GM19468 (cell line): ENCODE data around the gene PPP1R3A.
"Not testable (repeated sequence)": the region's sequence is repeated elsewhere in the genome, so short reads cannot be mapped to it uniquely, and the experiment has no call there.

Source experiments
- ATAC-seq: cut with Tn5 transposase; IDR thresholded peaks from one replicate; pipeline ENCODE4 v1.9.1; 2021; ENCODE audit warnings: mild to moderate bottlenecking, moderate library complexity, moderate number of reproducible peaks; ENCODE audit not compliant: unreplicated experiment; ENCODE audit errors: extremely low read depth

The PPP1R3A gene, protein sequence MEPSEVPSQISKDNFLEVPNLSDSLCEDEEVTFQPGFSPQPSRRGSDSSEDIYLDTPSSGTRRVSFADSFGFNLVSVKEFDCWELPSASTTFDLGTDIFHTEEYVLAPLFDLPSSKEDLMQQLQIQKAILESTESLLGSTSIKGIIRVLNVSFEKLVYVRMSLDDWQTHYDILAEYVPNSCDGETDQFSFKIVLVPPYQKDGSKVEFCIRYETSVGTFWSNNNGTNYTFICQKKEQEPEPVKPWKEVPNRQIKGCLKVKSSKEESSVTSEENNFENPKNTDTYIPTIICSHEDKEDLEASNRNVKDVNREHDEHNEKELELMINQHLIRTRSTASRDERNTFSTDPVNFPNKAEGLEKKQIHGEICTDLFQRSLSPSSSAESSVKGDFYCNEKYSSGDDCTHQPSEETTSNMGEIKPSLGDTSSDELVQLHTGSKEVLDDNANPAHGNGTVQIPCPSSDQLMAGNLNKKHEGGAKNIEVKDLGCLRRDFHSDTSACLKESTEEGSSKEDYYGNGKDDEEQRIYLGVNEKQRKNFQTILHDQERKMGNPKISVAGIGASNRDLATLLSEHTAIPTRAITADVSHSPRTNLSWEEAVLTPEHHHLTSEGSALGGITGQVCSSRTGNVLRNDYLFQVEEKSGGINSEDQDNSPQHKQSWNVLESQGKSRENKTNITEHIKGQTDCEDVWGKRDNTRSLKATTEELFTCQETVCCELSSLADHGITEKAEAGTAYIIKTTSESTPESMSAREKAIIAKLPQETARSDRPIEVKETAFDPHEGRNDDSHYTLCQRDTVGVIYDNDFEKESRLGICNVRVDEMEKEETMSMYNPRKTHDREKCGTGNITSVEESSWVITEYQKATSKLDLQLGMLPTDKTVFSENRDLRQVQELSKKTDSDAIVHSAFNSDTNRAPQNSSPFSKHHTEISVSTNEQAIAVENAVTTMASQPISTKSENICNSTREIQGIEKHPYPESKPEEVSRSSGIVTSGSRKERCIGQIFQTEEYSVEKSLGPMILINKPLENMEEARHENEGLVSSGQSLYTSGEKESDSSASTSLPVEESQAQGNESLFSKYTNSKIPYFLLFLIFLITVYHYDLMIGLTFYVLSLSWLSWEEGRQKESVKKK

GRCh38 chr7:113918946-113919345 is at the start of gene PPP1R3A:
PPP1R3A (minus strand) TSS chr7:113919009; CDS start chr7:113918996, 13 bp downstream.
- no peak for ATAC-seq

GRCh38 chr7:113963356-113963755 is 44.5 kb upstream of the PPP1R3A start:
- ATAC-seq = no peak

DNA sequence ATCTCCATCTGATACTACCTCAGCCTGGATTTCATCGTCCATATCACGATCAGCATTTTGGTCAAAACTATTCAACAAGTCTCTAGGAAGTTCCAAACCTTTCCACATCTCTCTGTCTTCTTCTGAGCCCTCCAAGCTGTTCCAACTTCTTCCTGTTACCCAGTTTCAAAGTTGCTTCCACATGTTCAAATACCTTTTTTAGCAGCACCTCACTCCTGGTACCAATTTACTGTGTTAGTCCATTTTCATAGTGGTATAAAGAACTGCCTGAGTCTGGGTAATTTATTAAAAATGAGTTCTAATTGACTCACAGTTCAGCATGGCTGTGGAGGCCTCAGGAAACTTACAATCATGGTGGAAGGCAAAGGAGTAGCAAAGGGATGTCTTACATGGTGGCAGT is 41.1 kb upstream of the PPP1R3A start:
- no peak for ATAC-seq

DNA sequence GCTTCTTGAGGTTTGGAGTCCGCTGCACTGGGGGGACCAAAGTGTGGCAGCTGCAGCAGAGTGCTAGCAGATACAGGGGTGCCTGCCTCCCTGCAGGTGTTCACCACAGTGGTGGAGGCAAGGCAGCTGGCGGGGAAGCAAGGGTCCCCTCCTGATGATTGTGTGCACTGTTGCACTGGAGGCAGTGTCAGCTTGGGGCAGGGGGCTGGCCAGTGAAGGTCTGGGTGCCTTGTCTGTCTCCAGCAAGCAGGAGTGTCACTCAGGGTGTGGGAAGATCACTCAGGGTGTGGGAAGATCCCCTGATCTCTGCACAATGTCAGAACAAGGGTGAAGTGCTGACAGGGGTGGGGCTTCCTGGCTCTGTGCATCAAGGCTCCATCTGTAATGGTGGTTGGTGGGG is 36.3 kb upstream of the PPP1R3A start:
- no peak for ATAC-seq

DNA sequence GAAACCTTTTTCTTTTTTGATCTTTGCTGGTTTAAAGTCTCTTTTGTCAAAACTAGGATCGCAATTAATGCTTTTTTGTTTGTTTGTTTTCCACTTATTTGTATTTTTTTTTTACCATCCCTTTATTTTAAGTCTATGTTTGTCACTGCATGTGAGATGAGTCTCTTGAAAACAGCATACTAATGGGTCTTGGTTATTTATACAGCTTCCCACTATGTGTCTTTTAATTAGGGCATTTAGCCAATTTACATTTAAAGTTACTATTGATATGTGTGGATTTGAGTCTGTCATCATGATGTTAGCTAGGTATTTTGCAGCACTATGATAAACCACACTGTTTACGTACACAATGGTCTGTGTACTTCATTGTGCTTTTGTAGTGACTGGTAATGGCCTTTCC is 34.7 kb upstream of the PPP1R3A start:
- ATAC-seq = no peak

GRCh38 chr7:113945018-113945938 is 26.5 kb upstream of the PPP1R3A start:
- no peak for ATAC-seq

GRCh38 chr7:113936982-113937381 is 18.2 kb upstream of the PPP1R3A start:
- ATAC-seq = no peak

DNA sequence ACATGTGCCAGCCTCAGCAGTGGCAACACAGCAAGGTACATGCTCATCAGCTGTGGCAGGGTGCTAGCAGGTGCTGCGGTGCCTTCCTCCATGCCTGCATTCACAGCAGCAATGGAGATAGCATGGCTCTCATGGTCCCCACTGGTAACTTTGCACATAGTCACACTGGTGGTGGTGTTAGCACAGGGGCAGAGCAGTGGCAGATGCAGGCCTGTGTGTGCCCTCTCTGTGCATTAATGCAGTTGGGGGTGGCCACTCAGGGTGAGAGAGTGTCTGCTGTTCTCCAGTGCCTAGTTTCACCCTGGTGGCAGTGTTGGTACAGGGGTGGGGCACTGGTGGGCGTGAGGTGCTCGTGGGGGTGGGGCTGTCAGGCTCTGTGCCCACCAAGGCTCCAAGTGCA is 17.7 kb upstream of the PPP1R3A start:
- no peak for ATAC-seq

GRCh38 chr7:113929389-113929788 is 10.6 kb upstream of the PPP1R3A start:
- not testable (repeated sequence) for ATAC-seq

DNA sequence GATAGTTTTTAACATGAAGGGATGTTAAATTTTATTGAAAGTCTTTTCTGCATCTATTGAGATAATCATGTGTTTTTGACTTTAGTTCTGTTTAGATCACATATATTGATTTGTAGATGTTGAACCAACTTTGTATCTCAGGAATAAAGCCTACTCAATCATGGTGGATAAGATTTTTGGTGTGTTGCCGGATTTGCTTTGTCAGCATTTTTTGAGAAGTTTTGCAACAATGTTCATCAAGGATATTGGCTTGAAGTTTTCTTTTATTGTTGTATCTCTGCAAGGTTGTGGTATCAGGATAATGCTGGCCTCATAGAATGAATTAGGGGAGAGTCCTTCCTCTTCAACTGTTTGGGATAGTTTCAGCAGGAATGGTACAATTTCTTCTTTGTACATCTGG is 9.3 kb upstream of the PPP1R3A start:
- ATAC-seq = no peak

- ATAC-seq = no peak
These were observed 3.2 kb upstream of the PPP1R3A start for GRCh38 chr7:113922049-113922448.

DNA sequence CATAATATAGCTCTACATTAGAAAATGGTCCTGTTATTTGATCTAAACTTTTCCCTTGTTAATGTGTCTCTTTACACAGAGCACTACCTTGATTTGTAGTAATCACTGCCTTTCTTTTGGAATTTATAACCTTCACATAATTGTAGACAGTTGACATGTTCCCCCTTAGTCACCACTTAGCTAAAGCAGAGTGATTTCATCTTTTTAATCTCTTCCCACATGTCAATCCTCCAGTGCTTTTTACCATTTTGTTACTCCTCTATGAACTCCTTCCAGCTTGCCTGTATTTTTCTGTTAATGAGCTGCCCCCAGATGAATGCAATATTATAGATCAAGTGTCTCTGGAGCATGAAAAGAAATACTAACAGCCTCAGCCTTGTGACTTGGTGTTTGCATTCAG is 2.6 kb upstream of the PPP1R3A start:
- ATAC-seq = no peak

DNA sequence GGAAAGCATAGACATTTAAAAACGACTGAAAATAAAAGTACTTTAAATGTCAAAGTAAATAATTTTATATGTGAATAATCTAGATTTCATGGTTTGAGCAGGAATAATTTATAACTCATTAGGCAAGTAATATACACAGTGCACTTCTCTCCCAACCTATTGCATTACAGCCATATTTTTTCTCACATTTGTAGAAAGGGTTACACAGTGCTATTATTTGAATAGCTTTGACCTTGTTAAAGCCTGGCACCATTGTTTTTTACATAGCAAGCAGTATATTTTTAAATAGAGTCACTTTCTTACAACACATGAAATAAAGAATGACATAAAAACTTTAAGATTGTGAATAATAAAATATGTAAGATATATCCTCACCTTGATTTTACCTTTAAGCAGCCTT is 969 bp downstream of the PPP1R3A start:
- no peak for ATAC-seq

GRCh38 chr7:113915956-113916355 is 2.9 kb downstream of the PPP1R3A start:
- ATAC-seq = no peak

DNA sequence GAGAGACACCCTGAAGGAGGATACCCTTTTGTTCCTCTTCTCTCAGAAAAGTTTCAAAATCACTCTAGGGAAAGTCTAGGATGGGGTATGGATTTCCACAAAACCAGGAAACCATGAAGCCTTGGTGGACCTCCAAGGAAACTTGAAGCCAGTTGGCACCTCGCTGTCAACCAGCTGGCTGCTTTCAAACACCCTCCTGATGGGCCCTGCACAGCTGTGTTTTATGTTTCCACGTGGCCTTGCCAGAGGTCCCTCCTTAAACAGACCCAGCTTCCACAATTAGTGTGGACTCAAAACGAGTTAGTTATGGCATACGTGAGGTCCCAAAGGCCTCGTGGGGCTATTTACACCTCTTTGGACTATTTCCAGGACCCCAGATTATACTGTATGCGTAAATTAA is 5.9 kb downstream of the PPP1R3A start:
- no peak for ATAC-seq

DNA sequence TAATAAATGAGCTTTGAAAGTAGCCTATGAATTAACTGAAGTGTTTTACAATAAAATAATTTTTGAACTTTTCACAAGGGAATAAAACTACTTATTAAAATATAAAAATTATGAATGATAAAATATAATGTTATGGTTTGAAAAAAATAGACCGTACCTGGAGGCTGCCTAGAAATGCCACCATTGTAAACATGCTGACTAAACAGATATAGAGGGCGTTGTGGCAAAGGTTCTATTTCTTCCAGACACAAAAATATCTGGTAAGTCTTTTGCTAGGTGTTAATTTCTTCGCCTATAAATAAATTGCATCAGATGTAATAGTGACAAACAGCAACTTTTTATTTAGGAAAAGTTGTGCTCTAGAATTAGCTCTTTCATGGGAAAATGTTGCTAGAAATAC is 11.2 kb downstream of the PPP1R3A start:
- no peak for ATAC-seq

GRCh38 chr7:113904521-113904920 is 14.3 kb downstream of the PPP1R3A start:
- ATAC-seq = no peak

GRCh38 chr7:113892818-113893217 is 26.0 kb downstream of the PPP1R3A start:
- no peak for ATAC-seq

DNA sequence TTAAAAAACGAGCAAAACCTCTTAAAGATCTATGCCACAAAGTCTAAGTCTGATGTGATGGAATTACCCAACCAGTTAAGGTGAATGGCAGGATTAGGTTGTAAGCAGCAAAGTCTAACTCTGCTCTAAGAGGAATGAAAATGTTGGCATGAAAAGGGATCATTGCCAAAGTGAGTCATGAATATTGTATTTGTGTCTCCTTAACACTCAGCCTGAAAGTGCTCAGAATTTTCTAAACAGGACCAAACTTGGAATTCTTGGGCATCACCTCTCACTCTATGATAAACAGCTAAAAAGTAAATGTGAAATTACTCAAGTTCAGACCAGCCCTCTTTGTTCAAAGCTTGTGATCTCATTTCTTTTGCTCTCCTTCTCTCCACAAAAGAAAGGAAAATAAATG is 27.0 kb downstream of the PPP1R3A start:
- ATAC-seq = no peak

DNA sequence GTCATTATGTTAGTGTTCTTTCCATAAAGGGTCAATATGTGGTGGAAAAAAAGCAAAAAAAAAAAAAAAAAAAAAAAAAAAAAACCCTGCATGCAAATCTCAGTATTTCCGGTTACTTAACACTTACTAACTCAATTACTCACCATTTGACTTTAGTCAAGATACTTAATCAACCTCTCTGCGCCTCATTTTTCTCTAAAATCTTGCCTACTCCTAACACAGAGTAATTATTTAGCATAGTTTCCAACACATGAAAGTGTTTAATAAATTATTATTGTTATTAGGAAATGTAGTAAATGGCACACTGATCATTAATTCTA is 27.8 kb downstream of the PPP1R3A start:
- no peak for ATAC-seq
